Fibroblast of skin of scalp (primary cell): ENCODE results near the gene GANAB.
"Not testable (repeated sequence)": the region's sequence is repeated elsewhere in the genome, so short reads cannot be mapped to it uniquely, and the experiment has no call there.

Experiments used
- DNase-seq: peaks from one replicate; pipeline ENCODE4 v3.0.0-alpha.2; 2013

The GANAB gene

GRCh38 chr11:62600367-62601121, 45.9 kb downstream of the GANAB start:
- DNase-seq: no peak

GRCh38 chr11:62599901-62600300, 46.5 kb downstream of the GANAB start:
- no peak for DNase-seq

GRCh38 chr11:62599069-62599696, 47.2 kb downstream of the GANAB start:
- DNase-seq: peak; percentile 99

- DNase-seq: no peak
Observed at GRCh38 chr11:62595124-62595523, 51.3 kb downstream of the GANAB start.

GRCh38 chr11:62593434-62594044, 52.9 kb downstream of the GANAB start:
- DNase-seq: peak; percentile 80

- no peak for DNase-seq
Observed at GRCh38 chr11:62592989-62593421, 53.4 kb downstream of the GANAB start.

- DNase-seq: no peak
Observed at GRCh38 chr11:62592146-62592815, 54.1 kb downstream of the GANAB start.

GRCh38 chr11:62591448-62592145, 54.8 kb downstream of the GANAB start, which contains the start of gene TUT1:
TUT1 (minus strand) TSS chr11:62591523; CDS start chr11:62591485, 38 bp downstream.
- DNase-seq: peak; percentile 99

- no peak for DNase-seq
Observed at GRCh38 chr11:62588966-62589637, 57.3 kb downstream of the GANAB start.

GRCh38 chr11:62585356-62585755, 61.1 kb downstream of the GANAB start:
- DNase-seq: not testable (repeated sequence)

- not testable (repeated sequence) for DNase-seq
Observed at GRCh38 chr11:62581735-62582134, 64.7 kb downstream of the GANAB start.

GRCh38 chr11:62580959-62581715, 65.3 kb downstream of the GANAB start:
- DNase-seq: no peak

- DNase-seq: no peak
Observed at GRCh38 chr11:62579252-62579651, 67.2 kb downstream of the GANAB start.

- DNase-seq: no peak
Observed at GRCh38 chr11:62578541-62578940, 67.9 kb downstream of the GANAB start.

- no peak for DNase-seq
Observed at GRCh38 chr11:62577046-62577714, 69.2 kb downstream of the GANAB start.

- no peak for DNase-seq
Observed at GRCh38 chr11:62575837-62576236, 70.6 kb downstream of the GANAB start.

- DNase-seq: no peak
Observed at GRCh38 chr11:62575156-62575555, 71.3 kb downstream of the GANAB start.
